Breast epithelium (tissue), 4 donors: ENCODE results near the gene TLNRD1. TPM values are rescaled to one million over a fixed set of nuclear protein-coding genes. Genes with fewer than 3 reads are reported as not detected.

Source experiments
- DNase-seq, 2 donors: peaks; one replicate each; pipeline ENCODE4 v3.0.0-alpha.2; 2019; ENCODE audit warnings: low spot score in 2 of 2
- H3K27ac ChIP-seq, 2 donors: fragments of 200-600 bp; sonication (generic) in 1 of 2; one replicate each; pipeline ENCODE4 v1.5.1; 2016 to 2019; ENCODE audit warnings: mild to moderate bottlenecking in 1 of 2
- H3K27me3 ChIP-seq, 2 donors: fragments of 200-600 bp; sonication (generic) in 1 of 2; one replicate each; pipeline versions ENCODE4 v1.5.1 to v1.6.0; 2017 to 2019; ENCODE audit warnings: control low read depth in 1 of 2, mild to moderate bottlenecking in 1 of 2
- H3K36me3 ChIP-seq: fragments of 200-600 bp; one replicate; pipeline ENCODE4 v1.5.1; 2019
- H3K4me1 ChIP-seq, 2 donors: fragments of 200-600 bp; sonication (generic); one replicate each; pipeline ENCODE4 v1.5.1; 2016 to 2019; ENCODE audit warnings: control low read depth in 1 of 2
- H3K4me3 ChIP-seq, 3 donors: fragments of 200-600 bp; sonication (generic); 1 replicate in 2 of 3; 2 replicates in 1 of 3; pipeline ENCODE4 v1.5.1; 2016 to 2019; ENCODE audit warnings: mild to moderate bottlenecking in 3 of 3, moderate library complexity in 2 of 3
- H3K9me3 ChIP-seq, 2 donors: fragments of 200-600 bp; sonication (generic) in 1 of 2; one replicate each; pipeline ENCODE4 v1.5.1; 2016 to 2019; ENCODE audit warnings: control low read depth in 1 of 2
- POLR2A ChIP-seq: fragments of 450-650 bp; IDR thresholded peaks from one replicate; pipeline ENCODE4 v1.6.1; 2016; ENCODE audit warnings: antibody characterized with exemption, mild to moderate bottlenecking, moderate library complexity
- POLR2AphosphoS5 ChIP-seq, 3 donors: sonication (generic); formaldehyde crosslinking; IDR thresholded peaks; one replicate each; pipeline ENCODE4 v1.6.1; 2017; ENCODE audit warnings: antibody characterized with exemption in 3 of 3
- intact Hi-C: fragments of 100-400 bp; cut with DNase I; formaldehyde crosslinking; loops from one replicate; pipeline ENCODE4 v1.15.1; 2023; ENCODE audit warnings: low total_unique reads
- total RNA-seq, 3 donors: library from RNA; depleted of rRNA; stranded (reverse); fragments of >200 nt; gene quantifications; one replicate each; pipeline ENCODE4 v1.1.0, GENCODE V29; 2016
- TF ChIP-seq, protein P1 (sequence below), 3 donors: fragments of 450-650 bp; IDR thresholded peaks; one replicate each; pipeline ENCODE4 v1.5.1; 2016 to 2017; ENCODE audit warnings: antibody characterized with exemption in 3 of 3, mild to moderate bottlenecking in 3 of 3, moderate library complexity in 3 of 3

TLNRD1 gene
- total RNA-seq, 3 donors from 2014 or later: 15.1 to 21.6 (median 16.8) TPM

DNA sequence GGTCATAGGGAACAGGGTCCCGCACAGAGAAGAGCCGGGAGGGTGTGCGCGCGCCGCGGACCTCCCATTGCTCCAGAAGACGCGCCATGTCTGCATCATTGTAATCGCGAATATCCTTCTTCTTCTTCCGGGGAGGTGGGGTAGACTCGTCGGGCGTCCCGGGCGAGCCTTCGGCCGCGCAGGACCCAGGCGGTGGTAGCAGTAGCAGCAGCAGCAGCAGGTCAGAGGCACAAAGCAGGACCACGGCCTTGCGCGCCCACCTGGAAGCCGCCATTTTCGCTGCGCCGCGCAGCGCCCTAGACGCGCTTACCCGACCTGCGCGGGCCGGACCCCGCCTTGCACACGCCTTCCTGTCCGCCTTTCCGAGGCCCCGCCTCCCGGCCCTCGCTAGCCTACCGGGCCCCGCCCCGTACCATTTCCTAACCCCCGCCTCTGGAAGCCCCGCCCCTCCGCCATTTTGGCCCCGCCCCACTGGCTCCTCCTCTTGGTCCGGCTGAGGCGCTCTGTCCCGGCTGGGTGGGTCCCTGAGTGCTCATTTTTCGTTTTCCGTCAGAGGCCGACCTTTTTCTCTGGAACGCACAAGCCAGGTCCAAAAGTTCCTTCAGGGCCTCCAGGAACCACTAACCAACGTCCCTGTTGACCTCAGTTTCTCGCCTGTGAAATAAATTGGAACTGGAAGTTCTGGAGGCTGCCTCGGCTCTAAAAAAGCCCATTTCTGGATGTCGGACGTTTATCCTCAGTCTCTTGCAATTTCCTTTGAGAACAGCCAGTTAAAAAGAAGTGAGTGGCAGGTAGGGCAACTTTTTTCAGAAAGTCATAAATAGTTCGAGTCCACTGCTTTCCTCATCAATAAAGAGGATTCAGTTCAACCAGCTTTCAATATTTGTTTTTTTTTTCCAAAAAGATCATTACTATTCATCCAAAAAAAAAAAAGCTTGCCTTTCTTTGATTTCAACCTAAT is 10.9 kb upstream of the TLNRD1 start, which contains the start of gene MESD:
TSS of gene MESD (minus strand) at position 302 of the 961 bp plus-strand sequence. CDS start at position 274, 28 bp downstream.
- Histone ChIP-seq H3K4me1 (peaks cover 0 to 5% of the 10 kb centered on the region in 2 donors), H3K27me3 (no peaks in the 10 kb centered on the region), H3K36me3 (no peaks in the 10 kb centered on the region), H3K9me3 (no peaks in the 10 kb centered on the region), H3K4me3 (peak within 1 kb of the TSS; percentile 81 to 92 (median 85)), H3K27ac (peak within 1 kb of the TSS; percentile 93 to 97)
- DNase-seq: peak; percentile 95 to 98
- intact Hi-C loops: no loop called here
- TF ChIP-seq, protein P1, sequence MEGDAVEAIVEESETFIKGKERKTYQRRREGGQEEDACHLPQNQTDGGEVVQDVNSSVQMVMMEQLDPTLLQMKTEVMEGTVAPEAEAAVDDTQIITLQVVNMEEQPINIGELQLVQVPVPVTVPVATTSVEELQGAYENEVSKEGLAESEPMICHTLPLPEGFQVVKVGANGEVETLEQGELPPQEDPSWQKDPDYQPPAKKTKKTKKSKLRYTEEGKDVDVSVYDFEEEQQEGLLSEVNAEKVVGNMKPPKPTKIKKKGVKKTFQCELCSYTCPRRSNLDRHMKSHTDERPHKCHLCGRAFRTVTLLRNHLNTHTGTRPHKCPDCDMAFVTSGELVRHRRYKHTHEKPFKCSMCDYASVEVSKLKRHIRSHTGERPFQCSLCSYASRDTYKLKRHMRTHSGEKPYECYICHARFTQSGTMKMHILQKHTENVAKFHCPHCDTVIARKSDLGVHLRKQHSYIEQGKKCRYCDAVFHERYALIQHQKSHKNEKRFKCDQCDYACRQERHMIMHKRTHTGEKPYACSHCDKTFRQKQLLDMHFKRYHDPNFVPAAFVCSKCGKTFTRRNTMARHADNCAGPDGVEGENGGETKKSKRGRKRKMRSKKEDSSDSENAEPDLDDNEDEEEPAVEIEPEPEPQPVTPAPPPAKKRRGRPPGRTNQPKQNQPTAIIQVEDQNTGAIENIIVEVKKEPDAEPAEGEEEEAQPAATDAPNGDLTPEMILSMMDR (IDR thresholded peaks at IDR 0.05): no peak
- TF ChIP-seq POLR2A: peak; percentile 59
- TF ChIP-seq POLR2AphosphoS5 (IDR thresholded peaks at IDR 0.05): peak; percentile 72 to 93 (median 88)

DNA sequence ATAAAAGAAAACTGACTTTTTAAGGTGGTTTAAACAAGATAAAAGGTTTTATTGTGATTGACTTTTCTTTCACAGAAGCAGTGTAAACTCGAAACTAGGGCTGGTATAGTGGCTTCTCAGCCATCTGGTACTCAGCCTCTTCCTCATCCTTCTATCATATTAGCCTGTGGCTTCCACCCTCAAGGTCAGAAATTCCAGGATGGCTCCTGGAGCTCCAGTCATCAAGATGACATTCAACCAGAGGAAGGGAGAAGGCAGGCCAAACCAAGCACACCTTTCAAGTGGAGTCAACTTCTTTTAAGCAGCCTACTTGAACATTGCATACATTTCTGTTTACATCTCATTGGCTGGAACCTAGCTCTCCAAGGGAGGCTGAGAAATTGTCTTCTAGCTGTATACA is 9.8 kb upstream of the TLNRD1 start:
- Histone ChIP-seq H3K4me1 (peaks cover 0 to 5% of the 10 kb centered on the region in 2 donors), H3K4me3 (no peak overlapping the region), H3K36me3 (no peaks in the 10 kb centered on the region), H3K27me3 (no peaks in the 10 kb centered on the region), H3K27ac (peak overlapping the region; percentile 56 to 72), H3K9me3 (no peaks in the 10 kb centered on the region)
- TF ChIP-seq POLR2A (no peak), POLR2AphosphoS5 (IDR thresholded peaks at IDR 0.05) (no peak)
- TF ChIP-seq, protein P1 (IDR thresholded peaks at IDR 0.05): no peak
- DNase-seq: no peak
- intact Hi-C loops: no loop called here

DNA sequence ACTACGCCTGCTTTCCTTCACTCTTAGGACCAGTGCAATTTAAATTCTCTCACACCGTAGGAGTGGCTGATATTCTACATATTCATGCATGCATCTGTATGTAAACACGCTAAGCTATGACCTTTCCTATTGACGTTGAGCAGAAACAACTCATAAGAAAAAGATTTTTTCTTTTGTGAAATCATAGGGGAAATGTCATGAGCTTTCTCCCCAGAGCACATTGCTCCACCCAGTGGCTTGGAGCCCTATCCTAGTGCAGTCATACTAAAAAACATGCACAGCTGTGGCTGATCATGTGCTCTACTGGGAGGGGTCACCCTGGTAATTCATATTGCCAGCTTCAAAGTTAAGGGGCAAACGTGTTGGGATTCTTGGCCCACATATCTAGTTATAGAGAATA is 9.3 kb upstream of the TLNRD1 start:
- DNase-seq: no peak
- no peaks in the 10 kb centered on the region for H3K9me3 ChIP-seq
- no peaks in the 10 kb centered on the region for H3K27me3 ChIP-seq
- H3K4me3 ChIP-seq: no peak overlapping the region
- intact Hi-C loops: no loop called here
- peaks cover 0 to 5% of the 10 kb centered on the region in 2 donors for H3K4me1 ChIP-seq
- TF ChIP-seq POLR2AphosphoS5 (IDR thresholded peaks at IDR 0.05): peak in 2 of 3 donors; percentile 20 to 52
- TF ChIP-seq POLR2A: no peak
- H3K27ac ChIP-seq: peak overlapping the region; percentile 56 to 72
- H3K36me3 ChIP-seq: no peaks in the 10 kb centered on the region

DNA sequence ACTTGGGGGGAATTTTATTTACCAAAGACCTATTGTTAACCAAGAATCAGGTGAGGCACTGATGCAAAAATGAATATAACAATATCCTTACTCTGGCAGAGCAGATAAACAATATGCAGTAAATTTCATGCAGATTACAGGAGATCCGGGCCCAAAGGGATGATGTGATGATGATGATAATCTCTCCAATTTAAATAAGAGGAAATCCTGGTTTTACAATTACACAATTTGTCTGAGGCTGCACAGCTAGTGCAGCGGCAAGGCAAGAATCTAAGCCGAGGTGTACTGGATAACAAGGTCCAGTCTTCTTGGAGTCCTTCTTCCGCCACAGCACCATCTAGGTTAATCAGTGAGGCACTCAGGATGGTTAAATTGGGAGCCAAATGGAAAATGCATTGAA is 8.7 kb upstream of the TLNRD1 start:
- no peaks in the 10 kb centered on the region for H3K36me3 ChIP-seq
- H3K4me1 ChIP-seq: peaks cover 0 to 5% of the 10 kb centered on the region in 2 donors
- DNase-seq: no peak
- H3K27ac ChIP-seq: peak overlapping the region; percentile 26 to 56
- TF ChIP-seq, protein P1 (IDR thresholded peaks at IDR 0.05): no peak
- H3K9me3 ChIP-seq: no peaks in the 10 kb centered on the region
- no peak overlapping the region for H3K4me3 ChIP-seq
- no peaks in the 10 kb centered on the region for H3K27me3 ChIP-seq
- intact Hi-C loops: no loop called here

DNA sequence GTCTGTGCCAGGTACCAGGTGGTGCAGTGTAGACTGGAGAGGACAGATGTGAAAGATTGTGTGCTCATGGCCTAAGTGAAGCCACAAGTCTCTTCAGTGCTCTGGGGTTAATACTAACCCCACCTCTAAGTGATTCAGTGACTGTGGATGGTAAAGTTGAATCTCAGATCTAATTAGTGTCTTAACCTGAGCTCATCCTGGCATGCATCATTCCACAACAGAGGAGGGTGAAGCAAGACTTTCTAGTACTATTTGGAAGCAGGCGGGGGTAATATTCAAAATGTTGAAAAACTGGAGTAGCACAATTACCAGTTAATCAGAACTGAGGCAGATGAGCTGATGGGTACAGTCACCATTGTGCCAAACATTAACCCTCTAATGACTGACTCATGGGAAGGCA is 8.3 kb upstream of the TLNRD1 start:
- Histone ChIP-seq H3K4me1 (peaks cover 0 to 5% of the 10 kb centered on the region in 2 donors), H3K27ac (peak overlapping the region in 1 of 2 donors; percentile 56), H3K9me3 (no peaks in the 10 kb centered on the region), H3K4me3 (no peak overlapping the region), H3K36me3 (no peaks in the 10 kb centered on the region), H3K27me3 (no peaks in the 10 kb centered on the region)
- DNase-seq: no peak
- intact Hi-C loops: no loop called here
- TF ChIP-seq POLR2AphosphoS5 (IDR thresholded peaks at IDR 0.05) (no peak), POLR2A (no peak)
- TF ChIP-seq, protein P1 (IDR thresholded peaks at IDR 0.05): no peak
